ENCODE results near the gene LYPD4.
"Not testable (repeated sequence)": the region's sequence is repeated elsewhere in the genome, so short reads cannot be mapped to it uniquely, and the experiment has no call there.

The LYPD4 gene

GRCh38 chr19:41811981-41812380 lies 32.5 kb downstream of the LYPD4 start:
- no peak for DNase-seq
- in situ Hi-C loops (cut with MboI; ENCODE audit: low pct_unique_long_range_greater_than_20kb, low sequenced_read_pairs): no loop called here

GRCh38 chr19:41811036-41811435 lies 33.4 kb downstream of the LYPD4 start:
- in situ Hi-C loops (cut with MboI; ENCODE audit: low pct_unique_long_range_greater_than_20kb, low sequenced_read_pairs): no loop called here
- peak; percentile 83 for DNase-seq

GRCh38 chr19:41810301-41810700 lies 34.2 kb downstream of the LYPD4 start:
- DNase-seq: no peak
- in situ Hi-C loops (cut with MboI; ENCODE audit: low pct_unique_long_range_greater_than_20kb, low sequenced_read_pairs): no loop called here

GRCh38 chr19:41808663-41809566 lies 35.6 kb downstream of the LYPD4 start:
- peak; percentile 63 for DNase-seq
- in situ Hi-C loops (cut with MboI; ENCODE audit: low pct_unique_long_range_greater_than_20kb, low sequenced_read_pairs): no loop called here

- DNase-seq: no peak
- in situ Hi-C loops (cut with MboI; ENCODE audit: low pct_unique_long_range_greater_than_20kb, low sequenced_read_pairs): no loop called here
These were observed 37.3 kb downstream of the LYPD4 start for GRCh38 chr19:41807176-41807575.

GRCh38 chr19:41804336-41804735 lies 40.1 kb downstream of the LYPD4 start:
- in situ Hi-C loops (cut with MboI; ENCODE audit: low pct_unique_long_range_greater_than_20kb, low sequenced_read_pairs): no loop called here
- DNase-seq: no peak

- in situ Hi-C loops (cut with MboI; ENCODE audit: low pct_unique_long_range_greater_than_20kb, low sequenced_read_pairs): no loop called here
- DNase-seq: no peak
These were observed 41.7 kb downstream of the LYPD4 start for GRCh38 chr19:41802770-41803169.

GRCh38 chr19:41801792-41802211 lies 42.7 kb downstream of the LYPD4 start:
- in situ Hi-C loops (cut with MboI; ENCODE audit: low pct_unique_long_range_greater_than_20kb, low sequenced_read_pairs): no loop called here
- DNase-seq: peak; percentile 71

- no peak for DNase-seq
- in situ Hi-C loops (cut with MboI; ENCODE audit: low pct_unique_long_range_greater_than_20kb, low sequenced_read_pairs): no loop called here
These were observed 43.5 kb downstream of the LYPD4 start for GRCh38 chr19:41801031-41801430.

- no peak for DNase-seq
- in situ Hi-C loops (cut with MboI; ENCODE audit: low pct_unique_long_range_greater_than_20kb, low sequenced_read_pairs): no loop called here
These were observed 45.0 kb downstream of the LYPD4 start for GRCh38 chr19:41799444-41800000.

GRCh38 chr19:41796901-41797300 lies 47.6 kb downstream of the LYPD4 start:
- in situ Hi-C loops (cut with MboI; ENCODE audit: low pct_unique_long_range_greater_than_20kb, low sequenced_read_pairs): no loop called here
- no peak for DNase-seq

GRCh38 chr19:41796362-41796761 lies 48.1 kb downstream of the LYPD4 start, which contains the start of gene CEACAM3:
Gene CEACAM3, plus strand, starts transcription at chr19:41796587. Its CDS starts 91 bp downstream, at chr19:41796678.
- in situ Hi-C loops (cut with MboI; ENCODE audit: low pct_unique_long_range_greater_than_20kb, low sequenced_read_pairs): no loop called here
- DNase-seq: no peak

GRCh38 chr19:41795031-41795461 lies 49.4 kb downstream of the LYPD4 start:
- in situ Hi-C loops (cut with MboI; ENCODE audit: low pct_unique_long_range_greater_than_20kb, low sequenced_read_pairs): no loop called here

GRCh38 chr19:41793414-41793727 lies 51.1 kb downstream of the LYPD4 start:
- in situ Hi-C loops (cut with MboI; ENCODE audit: low pct_unique_long_range_greater_than_20kb, low sequenced_read_pairs): no loop called here
- no peak for DNase-seq

More at GRCh38 chr19:41795031-41795461, 49.4 kb downstream of the LYPD4 start:
- DNase-seq: peak; percentile 58

GRCh38 chr19:41792513-41793413 lies 51.7 kb downstream of the LYPD4 start:
- peak; percentile 64 for DNase-seq
- in situ Hi-C loops (cut with MboI; ENCODE audit: low pct_unique_long_range_greater_than_20kb, low sequenced_read_pairs): no loop called here

- in situ Hi-C loops (cut with MboI; ENCODE audit: low pct_unique_long_range_greater_than_20kb, low sequenced_read_pairs); DNase-seq: not testable (repeated sequence)
These were observed 55.4 kb downstream of the LYPD4 start for GRCh38 chr19:41789053-41789452.

GRCh38 chr19:41788518-41788917 lies 56.0 kb downstream of the LYPD4 start:
- DNase-seq; in situ Hi-C loops (cut with MboI; ENCODE audit: low pct_unique_long_range_greater_than_20kb, low sequenced_read_pairs): not testable (repeated sequence)

Measured in KBM-7 (cell line).